ENCODE data around the gene SELENOI. TPM values are rescaled to one million over a fixed set of nuclear protein-coding genes. Genes with fewer than 3 reads are reported as not detected.
"Not testable (repeated sequence)": the region's sequence is repeated elsewhere in the genome, so short reads cannot be mapped to it uniquely, and the experiment has no call there.

The SELENOI gene
- total and polyA plus RNA-seq, 2 donors, result 4.6 to 9.1 TPM

GRCh38 chr2:26331321-26331720 lies 14.6 kb upstream of the SELENOI start:
- H3K27ac ChIP-seq (ENCODE audit: low read depth in 1 of 2, low read length in 1 of 2); H3K27me3 ChIP-seq (ENCODE audit: control insufficient read depth in 2 of 2, insufficient read depth in 1 of 2, low read length in 1 of 2); H3K4me1 ChIP-seq (ENCODE audit: control insufficient read depth in 2 of 2, insufficient read depth in 2 of 2, low read length in 2 of 2); H3K4me3 ChIP-seq (ENCODE audit: low read length in 2 of 2); H3K36me3 ChIP-seq (ENCODE audit: control insufficient read depth in 2 of 2, insufficient read depth in 2 of 2, low read length in 1 of 2); DNase-seq (ENCODE audit: low read depth in 6 of 9, low spot score in 9 of 9); H3K9me3 ChIP-seq (ENCODE audit: control insufficient read depth in 2 of 2, insufficient read depth in 1 of 2, low read length in 1 of 2): not testable (repeated sequence)
- 99% methylated on average over 8 of the region's 8 CpGs for WGBS

- Histone ChIP-seq H3K36me3 (ENCODE audit: control insufficient read depth in 2 of 2, insufficient read depth in 2 of 2, low read length in 1 of 2) (no peaks in the 10 kb centered on the region), H3K4me3 (ENCODE audit: low read length in 2 of 2) (no peak overlapping the region), H3K4me1 (ENCODE audit: control insufficient read depth in 2 of 2, insufficient read depth in 2 of 2, low read length in 2 of 2) (peaks cover 0 to 6% of the 10 kb centered on the region in 2 donors), H3K27me3 (ENCODE audit: control insufficient read depth in 2 of 2, insufficient read depth in 1 of 2, low read length in 1 of 2) (no peaks in the 10 kb centered on the region), H3K27ac (ENCODE audit: low read depth in 1 of 2, low read length in 1 of 2) (no peak overlapping the region), H3K9me3 (ENCODE audit: control insufficient read depth in 2 of 2, insufficient read depth in 1 of 2, low read length in 1 of 2) (no peaks in the 10 kb centered on the region)
- WGBS, result 96% methylated on average over 2 of the region's 2 CpGs
- DNase-seq (ENCODE audit: low read depth in 6 of 9, low spot score in 9 of 9), result no peak
Observed at GRCh38 chr2:26333293-26333692, 12.7 kb upstream of the SELENOI start.

- 96% methylated on average over 3 of the region's 3 CpGs for WGBS
- Histone ChIP-seq H3K4me3 (ENCODE audit: low read length in 2 of 2) (no peak overlapping the region), H3K27me3 (ENCODE audit: control insufficient read depth in 2 of 2, insufficient read depth in 1 of 2, low read length in 1 of 2) (no peaks in the 10 kb centered on the region), H3K4me1 (ENCODE audit: control insufficient read depth in 2 of 2, insufficient read depth in 2 of 2, low read length in 2 of 2) (peaks cover 0 to 4% of the 10 kb centered on the region in 2 donors), H3K36me3 (ENCODE audit: control insufficient read depth in 2 of 2, insufficient read depth in 2 of 2, low read length in 1 of 2) (no peaks in the 10 kb centered on the region), H3K9me3 (ENCODE audit: control insufficient read depth in 2 of 2, insufficient read depth in 1 of 2, low read length in 1 of 2) (no peaks in the 10 kb centered on the region), H3K27ac (ENCODE audit: low read depth in 1 of 2, low read length in 1 of 2) (no peak overlapping the region)
- DNase-seq (ENCODE audit: low read depth in 6 of 9, low spot score in 9 of 9), result no peak
Observed at GRCh38 chr2:26335231-26335630, 10.7 kb upstream of the SELENOI start.

GRCh38 chr2:26336719-26337118 lies 9.2 kb upstream of the SELENOI start:
- Histone ChIP-seq H3K4me3 (ENCODE audit: low read length in 2 of 2) (no peak overlapping the region), H3K9me3 (ENCODE audit: control insufficient read depth in 2 of 2, insufficient read depth in 1 of 2, low read length in 1 of 2) (no peaks in the 10 kb centered on the region), H3K36me3 (ENCODE audit: control insufficient read depth in 2 of 2, insufficient read depth in 2 of 2, low read length in 1 of 2) (no peaks in the 10 kb centered on the region), H3K27ac (ENCODE audit: low read depth in 1 of 2, low read length in 1 of 2) (no peak overlapping the region), H3K27me3 (ENCODE audit: control insufficient read depth in 2 of 2, insufficient read depth in 1 of 2, low read length in 1 of 2) (no peaks in the 10 kb centered on the region), H3K4me1 (ENCODE audit: control insufficient read depth in 2 of 2, insufficient read depth in 2 of 2, low read length in 2 of 2) (no peaks in the 10 kb centered on the region)
- WGBS, result 97% methylated on average over 2 of the region's 2 CpGs
- DNase-seq (ENCODE audit: low read depth in 6 of 9, low spot score in 9 of 9), result no peak

- WGBS, result 97% methylated on average over 2 of the region's 2 CpGs
- Histone ChIP-seq H3K4me1 (ENCODE audit: control insufficient read depth in 2 of 2, insufficient read depth in 2 of 2, low read length in 2 of 2) (no peaks in the 10 kb centered on the region), H3K27ac (ENCODE audit: low read depth in 1 of 2, low read length in 1 of 2) (no peak overlapping the region), H3K27me3 (ENCODE audit: control insufficient read depth in 2 of 2, insufficient read depth in 1 of 2, low read length in 1 of 2) (no peaks in the 10 kb centered on the region), H3K36me3 (ENCODE audit: control insufficient read depth in 2 of 2, insufficient read depth in 2 of 2, low read length in 1 of 2) (no peaks in the 10 kb centered on the region), H3K4me3 (ENCODE audit: low read length in 2 of 2) (no peak overlapping the region), H3K9me3 (ENCODE audit: control insufficient read depth in 2 of 2, insufficient read depth in 1 of 2, low read length in 1 of 2) (no peaks in the 10 kb centered on the region)
- DNase-seq (ENCODE audit: low read depth in 6 of 9, low spot score in 9 of 9), result no peak
Observed at GRCh38 chr2:26337298-26337697, 8.6 kb upstream of the SELENOI start.

GRCh38 chr2:26340831-26341230 lies 5.1 kb upstream of the SELENOI start:
- no peaks in the 10 kb centered on the region for H3K9me3 ChIP-seq (ENCODE audit: control insufficient read depth in 2 of 2, insufficient read depth in 1 of 2, low read length in 1 of 2)
- no peaks in the 10 kb centered on the region for H3K27me3 ChIP-seq (ENCODE audit: control insufficient read depth in 2 of 2, insufficient read depth in 1 of 2, low read length in 1 of 2)
- WGBS, result 93% methylated on average over 3 of the region's 3 CpGs
- peaks cover 3 to 10% of the 10 kb centered on the region in 2 donors for H3K4me1 ChIP-seq (ENCODE audit: control insufficient read depth in 2 of 2, insufficient read depth in 2 of 2, low read length in 2 of 2)
- no peak overlapping the region for H3K4me3 ChIP-seq (ENCODE audit: low read length in 2 of 2)
- no peaks in the 10 kb centered on the region for H3K36me3 ChIP-seq (ENCODE audit: control insufficient read depth in 2 of 2, insufficient read depth in 2 of 2, low read length in 1 of 2)
- no peak for DNase-seq (ENCODE audit: low read depth in 6 of 9, low spot score in 9 of 9)
- no peak overlapping the region for H3K27ac ChIP-seq (ENCODE audit: low read depth in 1 of 2, low read length in 1 of 2)

- no peaks in the 10 kb centered on the region for H3K9me3 ChIP-seq (ENCODE audit: control insufficient read depth in 2 of 2, insufficient read depth in 1 of 2, low read length in 1 of 2)
- H3K36me3 ChIP-seq (ENCODE audit: control insufficient read depth in 2 of 2, insufficient read depth in 2 of 2, low read length in 1 of 2), result no peaks in the 10 kb centered on the region
- H3K4me3 ChIP-seq (ENCODE audit: low read length in 2 of 2), result peak overlapping the region; percentile 57 to 76
- H3K4me1 ChIP-seq (ENCODE audit: control insufficient read depth in 2 of 2, insufficient read depth in 2 of 2, low read length in 2 of 2), result peaks cover 7 to 17% of the 10 kb centered on the region in 2 donors
- 63% methylated on average over 17 of the region's 17 CpGs for WGBS
- H3K27me3 ChIP-seq (ENCODE audit: control insufficient read depth in 2 of 2, insufficient read depth in 1 of 2, low read length in 1 of 2), result no peaks in the 10 kb centered on the region
- peak overlapping the region in 1 of 2 donors; percentile 95 for H3K27ac ChIP-seq (ENCODE audit: low read depth in 1 of 2, low read length in 1 of 2)
- DNase-seq (ENCODE audit: low read depth in 6 of 9, low spot score in 9 of 9), result peak in 1 of 9 donors; percentile 1
Observed at GRCh38 chr2:26344581-26345282, 1.2 kb upstream of the SELENOI start.

GRCh38 chr2:26345283-26345544 lies 729 bp upstream of the SELENOI start:
- no peaks in the 10 kb centered on the region for H3K27me3 ChIP-seq (ENCODE audit: control insufficient read depth in 2 of 2, insufficient read depth in 1 of 2, low read length in 1 of 2)
- H3K4me1 ChIP-seq (ENCODE audit: control insufficient read depth in 2 of 2, insufficient read depth in 2 of 2, low read length in 2 of 2), result peaks cover 7 to 17% of the 10 kb centered on the region in 2 donors
- H3K36me3 ChIP-seq (ENCODE audit: control insufficient read depth in 2 of 2, insufficient read depth in 2 of 2, low read length in 1 of 2), result no peaks in the 10 kb centered on the region
- 1% methylated on average over 9 of the region's 9 CpGs for WGBS
- H3K4me3 ChIP-seq (ENCODE audit: low read length in 2 of 2), result peak overlapping the region; percentile 57 to 76
- peak overlapping the region; percentile 95 for H3K27ac ChIP-seq (ENCODE audit: low read depth in 1 of 2, low read length in 1 of 2)
- DNase-seq (ENCODE audit: low read depth in 6 of 9, low spot score in 9 of 9), result peak in 1 of 9 donors; percentile 18
- no peaks in the 10 kb centered on the region for H3K9me3 ChIP-seq (ENCODE audit: control insufficient read depth in 2 of 2, insufficient read depth in 1 of 2, low read length in 1 of 2)

- Histone ChIP-seq H3K27ac (ENCODE audit: low read depth in 1 of 2, low read length in 1 of 2) (peak within 1 kb of the TSS; percentile 95 to 96), H3K9me3 (ENCODE audit: control insufficient read depth in 2 of 2, insufficient read depth in 1 of 2, low read length in 1 of 2) (no peaks in the 10 kb centered on the region), H3K4me3 (ENCODE audit: low read length in 2 of 2) (peak within 1 kb of the TSS; percentile 57 to 84), H3K27me3 (ENCODE audit: control insufficient read depth in 2 of 2, insufficient read depth in 1 of 2, low read length in 1 of 2) (no peaks in the 10 kb centered on the region), H3K36me3 (ENCODE audit: control insufficient read depth in 2 of 2, insufficient read depth in 2 of 2, low read length in 1 of 2) (no peaks in the 10 kb centered on the region), H3K4me1 (ENCODE audit: control insufficient read depth in 2 of 2, insufficient read depth in 2 of 2, low read length in 2 of 2) (peaks cover 7 to 17% of the 10 kb centered on the region in 2 donors)
- WGBS, result under 1% methylated on average over 28 of the region's 28 CpGs
- peak in 7 of 9 donors; percentile 39 to 80 (median 61) for DNase-seq (ENCODE audit: low read depth in 6 of 9, low spot score in 9 of 9)
Observed at GRCh38 chr2:26346454-26347053, 611 bp downstream of the SELENOI start, which contains the start of gene ADGRF3. Gene ADGRF3, minus strand, starts transcription at chr2:26346789. Its CDS starts 555 bp downstream, at chr2:26346234.

Measured in thymus (tissue), 11 donors.